ENCODE measurements around the gene ZCCHC3.

ZCCHC3 gene

GRCh38 chr20:284172-284571 is 13.2 kb upstream of the ZCCHC3 start:
- DNase-seq: no peak

GRCh38 chr20:286508-286907 is 10.9 kb upstream of the ZCCHC3 start:
- no peak for DNase-seq

DNA sequence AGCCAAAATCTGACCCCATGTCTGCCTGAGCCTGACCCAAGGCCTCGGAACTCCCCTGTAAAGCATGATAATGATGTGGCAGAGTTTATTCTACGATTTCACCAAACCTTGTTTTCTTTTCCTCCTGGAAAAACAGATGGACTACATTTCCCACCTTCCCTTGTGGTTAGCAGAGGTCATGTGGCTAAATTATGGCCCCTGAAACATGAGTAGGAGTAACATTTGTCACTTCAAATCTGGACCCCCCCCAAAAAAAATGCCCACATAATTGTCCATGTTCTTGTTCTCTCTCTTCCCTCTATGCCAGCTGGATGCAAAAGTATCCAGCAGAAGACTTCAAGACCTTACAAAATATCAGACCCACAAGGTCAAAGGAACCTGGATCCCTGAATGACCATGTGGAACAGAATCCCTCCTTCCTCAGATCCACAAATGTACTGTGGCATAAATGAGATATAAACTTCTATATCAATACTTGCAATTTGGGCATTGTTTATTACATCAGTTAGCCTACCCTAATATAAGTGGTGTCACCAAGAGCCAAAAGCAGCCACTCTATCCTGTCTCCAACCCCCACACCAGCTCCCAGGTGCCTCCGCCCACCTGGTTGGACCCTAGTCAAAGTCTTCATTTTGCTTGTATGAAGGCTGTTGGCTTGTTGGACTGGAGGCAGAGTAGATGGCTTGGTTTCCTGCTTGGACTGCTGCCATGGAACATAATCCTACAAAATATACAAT is 8.2 kb upstream of the ZCCHC3 start:
- no peak for DNase-seq

DNA sequence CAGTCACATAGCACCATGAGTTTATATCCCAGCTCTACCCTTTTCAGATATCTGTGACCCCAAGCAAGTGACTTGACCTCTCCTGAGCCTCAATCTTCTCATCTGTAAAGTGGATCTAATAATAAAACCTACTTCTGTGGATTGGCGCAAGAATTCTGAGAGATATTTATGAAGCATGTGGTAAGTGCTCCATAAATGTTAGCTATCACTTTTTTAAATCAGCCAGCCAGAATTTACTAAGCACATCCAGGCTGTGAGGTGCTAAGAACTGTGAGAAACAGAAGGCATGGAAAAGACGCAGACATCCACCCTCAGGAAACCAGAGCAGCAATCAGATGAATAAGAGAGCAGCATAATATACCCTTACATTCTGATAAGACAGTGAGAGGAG is 7.7 kb upstream of the ZCCHC3 start:
- DNase-seq: no peak

GRCh38 chr20:290084-290831 is 7.1 kb upstream of the ZCCHC3 start, which contains the start of gene C20orf96:
C20orf96 (minus strand) TSS chr20:290750; CDS start chr20:290610, 140 bp downstream.
- DNase-seq: peak; percentile 91 to 92

GRCh38 chr20:294602-295001 is 2.8 kb upstream of the ZCCHC3 start:
- DNase-seq: no peak

DNA sequence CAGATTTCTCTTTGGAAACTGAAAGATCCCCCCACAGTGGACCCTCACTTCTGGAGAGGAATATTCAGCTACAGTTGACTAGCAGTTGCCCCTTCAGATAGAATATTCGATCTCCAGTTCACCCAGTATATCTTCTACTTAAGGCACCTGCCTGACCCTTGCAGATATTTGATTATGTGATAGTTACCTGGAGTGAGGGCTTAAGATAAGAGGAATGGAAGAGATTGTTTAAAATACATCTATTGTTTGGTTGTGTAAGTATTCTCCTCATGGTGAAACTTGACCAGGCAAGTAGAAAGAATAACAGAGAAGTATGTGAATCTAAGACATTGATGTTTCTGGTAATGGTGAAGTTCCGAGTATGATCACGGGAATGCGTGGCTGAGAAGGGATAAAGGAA is 1.6 kb upstream of the ZCCHC3 start:
- DNase-seq: no peak

DNA sequence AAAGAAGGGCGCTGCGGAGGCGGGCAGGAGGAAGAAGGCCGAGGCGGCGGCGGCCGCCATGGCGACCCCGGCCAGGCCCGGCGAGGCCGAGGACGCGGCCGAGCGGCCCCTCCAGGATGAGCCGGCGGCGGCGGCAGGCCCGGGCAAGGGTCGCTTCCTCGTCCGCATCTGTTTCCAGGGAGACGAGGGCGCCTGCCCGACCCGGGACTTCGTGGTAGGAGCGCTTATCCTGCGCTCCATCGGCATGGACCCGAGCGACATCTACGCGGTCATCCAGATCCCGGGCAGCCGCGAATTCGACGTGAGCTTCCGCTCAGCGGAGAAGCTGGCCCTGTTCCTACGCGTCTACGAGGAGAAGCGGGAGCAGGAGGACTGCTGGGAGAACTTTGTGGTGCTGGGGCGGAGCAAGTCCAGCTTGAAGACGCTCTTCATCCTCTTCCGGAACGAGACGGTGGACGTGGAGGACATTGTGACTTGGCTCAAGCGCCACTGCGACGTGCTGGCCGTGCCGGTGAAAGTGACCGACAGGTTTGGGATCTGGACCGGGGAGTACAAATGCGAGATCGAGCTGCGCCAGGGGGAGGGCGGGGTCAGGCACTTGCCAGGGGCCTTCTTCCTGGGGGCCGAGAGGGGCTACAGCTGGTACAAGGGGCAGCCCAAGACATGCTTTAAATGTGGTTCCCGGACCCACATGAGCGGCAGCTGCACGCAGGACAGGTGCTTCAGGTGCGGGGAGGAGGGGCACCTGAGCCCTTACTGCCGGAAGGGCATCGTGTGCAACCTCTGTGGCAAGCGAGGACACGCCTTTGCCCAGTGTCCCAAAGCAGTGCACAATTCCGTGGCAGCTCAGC is 780 bp downstream of the ZCCHC3 start:
- peak; percentile 64 to 72 for DNase-seq

DNA sequence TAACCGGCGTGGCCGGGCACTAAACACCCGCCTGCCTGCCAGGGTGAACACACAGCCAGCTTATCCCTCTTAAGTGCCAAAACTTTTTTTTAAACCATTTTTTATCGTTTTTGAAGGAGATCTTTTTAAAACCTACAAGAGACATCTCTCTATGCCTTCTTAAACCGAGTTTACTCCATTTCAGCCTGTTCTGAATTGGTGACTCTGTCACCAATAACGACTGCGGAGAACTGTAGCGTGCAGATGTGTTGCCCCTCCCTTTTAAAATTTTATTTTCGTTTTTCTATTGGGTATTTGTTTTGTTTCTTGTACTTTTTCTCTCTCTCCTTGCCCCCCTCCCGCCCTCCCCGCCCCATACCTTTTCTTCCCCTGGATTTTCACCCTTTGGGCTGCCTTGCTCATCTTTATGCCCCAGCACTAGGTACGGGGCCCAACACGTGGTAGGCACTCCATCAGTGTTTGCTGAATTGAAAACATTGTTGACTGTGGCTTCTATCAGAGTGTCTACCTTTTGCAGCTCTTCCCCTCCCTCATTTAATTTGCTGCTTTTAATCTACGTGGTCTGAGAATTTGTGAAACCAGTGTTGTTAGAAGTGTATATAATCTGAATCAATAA is 1.5 kb downstream of the ZCCHC3 start:
- DNase-seq: no peak

DNA sequence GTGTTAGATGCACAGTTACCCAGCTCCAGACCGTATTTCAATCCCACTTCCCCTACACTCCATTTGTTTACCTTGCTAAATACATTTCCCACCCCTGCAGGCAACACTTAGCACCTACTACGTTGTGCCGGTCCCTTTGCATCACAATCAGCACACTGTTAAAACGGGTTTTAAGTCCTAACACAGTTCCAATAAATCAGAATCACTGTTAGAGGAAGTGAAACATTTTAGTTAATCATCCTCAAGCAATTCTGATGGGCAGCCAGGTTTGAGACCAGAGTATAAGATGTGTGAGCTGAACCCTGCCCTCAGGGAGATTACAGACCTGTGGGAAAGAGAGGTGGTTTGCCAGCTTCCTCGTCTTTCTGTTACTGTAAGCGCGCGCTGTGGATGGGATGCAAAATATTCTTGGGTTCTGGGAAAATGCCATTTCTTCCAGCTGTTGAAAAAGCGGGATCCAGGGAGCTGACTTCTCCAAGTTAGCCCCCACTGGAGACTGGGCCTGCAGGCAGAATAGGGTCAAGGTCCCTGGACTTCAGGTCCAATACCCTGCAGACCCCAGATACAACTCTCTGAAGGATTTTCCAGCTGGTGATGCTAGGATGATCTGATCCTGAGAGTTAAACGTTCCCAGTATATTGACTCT is 3.1 kb downstream of the ZCCHC3 start:
- DNase-seq: no peak

GRCh38 chr20:301886-302848 is 4.8 kb downstream of the ZCCHC3 start:
- DNase-seq: peak in 1 of 2 experiments; percentile 41

- DNase-seq: no peak
Observed at GRCh38 chr20:305745-306144, 8.4 kb downstream of the ZCCHC3 start.

DNA sequence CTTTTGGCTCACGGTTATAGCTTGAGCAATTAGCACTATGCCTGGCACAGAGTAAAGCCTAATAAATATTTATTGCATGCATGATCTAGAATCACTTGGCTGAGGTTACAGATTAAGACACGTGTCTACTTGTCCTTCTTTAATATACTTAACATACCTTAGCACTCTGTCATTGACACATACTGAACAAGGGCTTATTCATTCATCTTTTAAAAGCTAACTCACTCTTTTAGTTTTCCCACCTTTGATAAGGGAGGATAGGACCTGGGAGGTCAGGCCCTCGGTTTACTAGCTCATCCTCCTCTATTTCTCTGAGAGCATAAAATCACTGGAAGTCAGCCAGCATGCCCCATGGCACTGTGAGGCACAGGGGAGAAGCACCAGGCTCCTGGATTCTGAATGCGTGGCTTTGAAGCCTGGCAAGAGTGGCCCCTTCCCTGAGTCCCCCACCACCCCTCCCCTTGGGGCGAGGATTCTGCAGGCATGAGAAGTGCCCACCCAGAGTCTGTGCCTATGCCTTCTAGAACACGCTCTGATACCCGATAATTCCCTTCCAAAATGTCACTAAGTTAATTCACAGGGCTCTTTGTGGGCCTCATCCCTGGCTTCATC is 11.2 kb downstream of the ZCCHC3 start:
- no peak for DNase-seq

- no peak for DNase-seq
Observed at GRCh38 chr20:309306-309840, 12.0 kb downstream of the ZCCHC3 start.

DNA sequence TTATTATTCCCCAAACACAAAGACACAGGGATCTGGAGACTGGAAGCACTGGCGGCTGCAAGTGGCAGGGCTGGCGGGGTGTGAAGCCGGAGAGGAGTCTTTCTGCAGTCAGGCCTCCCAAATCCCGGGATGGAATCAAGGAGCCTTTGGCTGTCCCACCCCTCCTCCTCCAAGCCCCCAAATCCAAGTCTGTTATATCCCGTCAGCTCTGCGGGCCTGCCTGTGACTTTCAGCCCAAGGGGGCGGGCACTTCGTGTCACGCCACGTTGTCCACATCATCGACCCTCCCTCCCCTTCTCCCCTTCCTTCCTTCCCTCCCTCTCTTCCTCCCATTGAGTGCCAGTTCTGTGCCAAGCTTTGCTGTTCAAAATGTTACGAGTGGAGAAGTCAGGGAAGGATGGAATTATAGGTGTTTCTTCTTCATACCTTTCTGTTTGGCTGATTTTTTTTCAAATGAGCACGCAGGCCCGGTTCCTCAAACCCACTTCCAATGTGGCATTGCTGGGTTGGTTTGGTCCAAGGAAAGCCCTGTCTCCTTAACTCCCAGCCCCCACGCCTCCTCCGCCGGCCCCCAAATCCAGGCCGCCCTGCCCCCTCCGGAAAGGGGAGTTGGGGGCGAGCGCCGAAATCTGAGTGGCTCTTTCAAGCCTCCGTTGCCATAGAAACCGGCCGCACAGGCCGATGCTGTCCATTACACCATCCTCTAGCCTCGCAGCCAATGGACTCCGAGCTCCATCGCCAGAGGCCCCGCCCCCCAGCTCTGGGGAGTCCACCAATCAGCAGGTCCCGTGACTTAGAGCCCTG is 12.7 kb downstream of the ZCCHC3 start:
- peak; percentile 90 for DNase-seq

DNA sequence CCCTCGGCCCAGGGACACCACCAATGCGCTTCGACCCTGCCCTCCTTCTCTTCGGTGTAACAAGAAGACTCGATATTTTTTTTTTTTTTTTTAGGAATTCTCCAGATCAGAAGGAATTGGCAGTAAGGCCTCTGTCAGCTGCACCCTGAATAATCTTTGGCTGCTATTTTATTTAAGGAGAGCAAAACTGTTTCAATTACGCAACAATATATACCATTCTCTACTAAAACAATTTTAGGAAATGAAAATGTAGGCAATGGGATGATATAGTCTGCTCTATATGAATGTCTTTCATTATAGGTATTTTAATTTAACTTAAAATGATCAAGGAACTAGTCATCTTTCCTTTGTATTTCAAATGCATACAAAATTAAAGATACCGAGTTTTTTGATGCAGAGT is 13.3 kb downstream of the ZCCHC3 start:
- DNase-seq: no peak

DNA sequence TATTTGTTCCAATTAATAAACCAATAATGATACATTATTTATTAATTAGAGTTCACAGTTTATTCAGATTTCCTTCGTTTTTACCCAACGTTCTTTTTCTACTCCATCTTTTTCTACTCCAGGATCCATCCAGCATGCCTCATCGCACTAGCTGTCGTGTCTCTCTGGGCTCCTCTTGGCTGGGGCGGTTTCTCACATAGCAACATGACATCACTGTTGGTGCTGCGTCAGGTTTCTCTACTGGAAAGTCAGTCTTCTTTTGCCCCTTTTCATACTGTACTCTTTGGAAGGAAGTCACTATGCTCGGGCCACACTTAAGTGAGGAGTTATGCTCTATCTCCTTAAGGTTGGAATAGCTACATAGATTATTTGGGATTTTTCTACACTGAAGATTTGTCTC is 14.2 kb downstream of the ZCCHC3 start:
- DNase-seq: no peak

DNA sequence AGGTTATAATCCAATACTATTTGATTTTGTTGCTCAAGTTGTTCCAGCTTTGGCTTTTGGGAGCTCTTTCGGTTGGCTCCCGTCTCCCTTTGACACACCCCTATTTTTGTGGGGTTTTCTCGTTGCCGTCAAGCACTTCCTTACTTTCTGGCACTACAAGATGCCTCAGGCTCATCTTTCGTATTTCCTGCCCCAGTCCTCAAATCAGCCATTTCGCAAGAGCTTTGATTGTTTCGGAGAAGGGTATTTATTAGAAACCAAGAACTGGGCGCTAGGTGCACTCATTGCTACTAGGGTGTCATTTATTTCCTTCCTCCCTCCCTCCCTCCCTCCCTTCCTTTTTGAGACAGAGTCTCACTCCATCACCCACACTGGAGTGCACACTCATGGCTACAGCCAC is 14.7 kb downstream of the ZCCHC3 start:
- DNase-seq: no peak

DNA sequence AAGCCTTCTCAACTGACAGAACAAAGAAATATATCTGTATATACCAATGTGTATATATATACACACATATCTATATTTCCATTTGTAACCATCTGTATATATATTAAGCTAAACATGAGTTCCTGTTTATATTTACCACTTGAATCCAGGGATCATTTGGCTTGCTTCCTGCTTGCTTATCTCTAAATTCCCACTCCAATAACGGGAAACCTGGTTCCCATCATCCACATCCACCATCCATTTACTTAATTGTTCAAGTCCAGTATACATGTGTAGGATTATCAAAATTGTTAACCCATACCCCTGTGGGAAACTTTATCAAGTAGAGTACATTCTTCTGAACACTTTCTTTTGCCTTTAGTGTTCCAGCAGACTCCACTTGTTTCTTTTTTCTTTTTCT is 15.5 kb downstream of the ZCCHC3 start:
- DNase-seq: no peak

- DNase-seq: no peak
Observed at GRCh38 chr20:313402-313801, 16.0 kb downstream of the ZCCHC3 start.
